Measurements from ENCODE around the gene MCUB.
"Not testable (repeated sequence)": the region's sequence is repeated elsewhere in the genome, so short reads cannot be mapped to it uniquely, and the experiment has no call there.

MCUB gene

GRCh38 chr4:109559625-109559982 lies 442 bp upstream of the MCUB start:
- DNase-seq (ENCODE audit: insufficient read length), result peak; percentile 36
- FAIRE-seq, result no peak
- TF ChIP-seq POLR2AphosphoS5 (IDR thresholded peaks at IDR 0.05; ENCODE audit: low read depth, low read length) (no peak), POLR2A (IDR thresholded peaks at IDR 0.05; ENCODE audit: low read depth, low read length) (no peak), TAF1 (IDR thresholded peaks at IDR 0.05; ENCODE audit: borderline replicate concordance, low read depth, low read length) (no peak)

GRCh38 chr4:109560687-109561461 lies 828 bp downstream of the MCUB start:
- FAIRE-seq (peak; percentile 71), DNase-seq (ENCODE audit: insufficient read length) (peak; percentile 50)
- TF ChIP-seq TAF1 (IDR thresholded peaks at IDR 0.05; ENCODE audit: borderline replicate concordance, low read depth, low read length), result 0 out of 2 replicates have a peak, but pooled peaks have one; percentile 8
- peak; percentile 67; the same call in 1 of the 2 replicates for TF ChIP-seq POLR2AphosphoS5 (IDR thresholded peaks at IDR 0.05; ENCODE audit: low read depth, low read length)
- peak; percentile 64 for TF ChIP-seq POLR2A (IDR thresholded peaks at IDR 0.05; ENCODE audit: low read depth, low read length)

DNA sequence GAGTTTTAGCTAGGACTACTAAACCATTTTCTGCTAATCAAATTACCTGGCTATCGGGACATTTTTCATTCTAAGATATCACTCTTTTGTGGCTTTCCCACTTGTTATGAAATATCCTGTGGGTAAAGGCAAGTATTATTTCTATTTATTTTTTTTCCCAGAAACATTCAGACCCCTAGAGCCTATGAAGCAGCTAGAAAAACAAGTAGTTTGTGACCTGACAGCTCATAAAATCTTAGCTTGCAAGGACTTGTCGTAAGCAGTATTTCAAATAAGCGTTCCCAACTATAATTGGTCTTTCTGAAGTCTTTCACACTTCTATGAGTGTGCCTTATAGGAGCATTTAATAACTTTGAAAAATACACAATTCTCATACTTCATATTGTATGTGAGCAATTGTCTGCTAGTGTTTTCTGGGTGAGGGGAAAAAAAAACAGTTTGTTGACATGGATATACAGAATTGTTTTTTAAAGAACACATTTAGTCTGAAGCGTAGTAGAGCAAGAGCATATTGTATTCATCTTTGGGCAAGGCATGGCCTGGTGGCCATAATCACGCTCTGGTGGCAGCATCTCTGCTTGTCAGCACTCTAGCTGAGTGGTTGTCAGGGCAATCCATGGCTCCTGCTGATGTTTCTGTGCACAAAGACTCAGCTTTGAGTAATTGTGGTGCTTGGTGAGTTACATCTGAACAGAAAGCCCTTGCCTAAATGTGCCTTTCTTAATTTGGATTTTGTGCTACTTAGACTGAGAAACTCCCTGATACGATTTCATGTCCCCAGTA lies 2.6 kb downstream of the MCUB start:
- DNase-seq (ENCODE audit: insufficient read length) (no peak), FAIRE-seq (no peak)
- TF ChIP-seq TAF1 (IDR thresholded peaks at IDR 0.05; ENCODE audit: borderline replicate concordance, low read depth, low read length), result no peak
- TF ChIP-seq POLR2AphosphoS5 (IDR thresholded peaks at IDR 0.05; ENCODE audit: low read depth, low read length), result no peak
- TF ChIP-seq POLR2A (IDR thresholded peaks at IDR 0.05; ENCODE audit: low read depth, low read length), result no peak

DNA sequence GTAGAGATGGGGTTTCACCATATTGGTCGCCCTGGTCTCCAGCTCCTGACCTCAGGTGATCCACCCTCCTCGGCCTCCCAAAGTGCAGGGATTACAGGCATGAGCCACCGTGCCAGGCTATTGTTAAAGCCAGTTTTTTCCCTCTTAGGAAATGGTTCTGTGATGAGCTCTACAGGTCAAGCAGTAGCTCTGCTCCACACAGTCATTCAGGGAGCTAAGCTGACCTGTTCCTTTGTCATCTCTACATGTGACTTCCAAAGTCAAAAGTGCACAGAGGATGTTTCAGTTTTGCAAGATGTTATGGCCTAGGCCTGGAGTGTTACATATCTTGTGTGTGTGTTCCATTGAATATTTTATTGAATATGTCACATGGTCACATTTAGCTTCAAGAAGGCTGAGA lies 11.4 kb downstream of the MCUB start:
- no peak for TF ChIP-seq POLR2A (IDR thresholded peaks at IDR 0.05; ENCODE audit: low read depth, low read length)
- TF ChIP-seq TAF1 (IDR thresholded peaks at IDR 0.05; ENCODE audit: borderline replicate concordance, low read depth, low read length), result no peak
- TF ChIP-seq POLR2AphosphoS5 (IDR thresholded peaks at IDR 0.05; ENCODE audit: low read depth, low read length), result no peak
- no peak for FAIRE-seq
- no peak for DNase-seq (ENCODE audit: insufficient read length)

DNA sequence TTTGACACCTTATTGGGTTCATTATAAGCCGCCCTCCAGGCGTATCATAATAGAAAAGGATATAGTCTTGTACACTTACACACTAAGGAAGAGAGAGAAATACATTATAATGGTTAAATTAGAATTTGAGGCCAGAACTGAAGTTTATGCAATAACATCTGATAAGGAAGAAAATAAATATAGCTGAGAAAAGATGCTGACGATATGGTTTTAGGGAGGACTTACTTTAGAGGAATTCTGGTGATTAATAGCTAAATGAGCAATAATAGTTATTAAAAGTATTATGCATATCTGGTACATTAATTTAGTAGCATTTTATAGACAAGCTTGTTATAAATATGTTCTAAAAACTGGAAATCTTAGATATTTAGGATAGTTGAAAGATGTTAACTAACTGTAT lies 12.1 kb downstream of the MCUB start:
- TF ChIP-seq POLR2AphosphoS5 (IDR thresholded peaks at IDR 0.05; ENCODE audit: low read depth, low read length) (no peak), POLR2A (IDR thresholded peaks at IDR 0.05; ENCODE audit: low read depth, low read length) (no peak), TAF1 (IDR thresholded peaks at IDR 0.05; ENCODE audit: borderline replicate concordance, low read depth, low read length) (no peak)
- no peak for FAIRE-seq

GRCh38 chr4:109574443-109574850 lies 14.4 kb downstream of the MCUB start:
- DNase-seq (ENCODE audit: insufficient read length) (no peak), FAIRE-seq (no peak)
- no peak for TF ChIP-seq TAF1 (IDR thresholded peaks at IDR 0.05; ENCODE audit: borderline replicate concordance, low read depth, low read length)
- TF ChIP-seq POLR2A (IDR thresholded peaks at IDR 0.05; ENCODE audit: low read depth, low read length), result no peak
- TF ChIP-seq POLR2AphosphoS5 (IDR thresholded peaks at IDR 0.05; ENCODE audit: low read depth, low read length), result no peak

More for the DNA sequence above, 12.1 kb downstream of the MCUB start:
- DNase-seq (ENCODE audit: insufficient read length), result no peak

GRCh38 chr4:109574931-109575804 lies 15.1 kb downstream of the MCUB start:
- TF ChIP-seq POLR2AphosphoS5 (IDR thresholded peaks at IDR 0.05; ENCODE audit: low read depth, low read length), result no peak
- no peak for DNase-seq (ENCODE audit: insufficient read length)
- FAIRE-seq, result no peak

DNA sequence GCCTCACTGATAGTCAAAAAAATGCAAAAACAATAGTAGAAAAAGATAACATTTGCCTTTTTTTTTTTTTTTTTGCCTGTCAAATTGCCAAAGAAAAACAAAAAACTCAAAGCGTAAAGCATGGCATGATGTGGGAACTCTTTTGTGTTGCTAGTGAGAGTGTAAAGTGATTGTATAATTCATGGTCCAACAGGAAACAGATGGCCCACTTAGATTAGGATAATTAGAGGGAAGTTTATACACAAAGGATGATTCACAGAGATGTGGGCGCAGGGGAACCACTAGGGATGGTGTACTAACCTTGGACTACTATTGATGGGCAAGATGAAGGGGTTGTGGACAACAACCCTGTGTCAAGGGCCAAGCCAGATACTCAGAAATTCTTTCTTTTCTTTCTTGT lies 16.4 kb downstream of the MCUB start:
- no peak for DNase-seq (ENCODE audit: insufficient read length)
- TF ChIP-seq POLR2AphosphoS5 (IDR thresholded peaks at IDR 0.05; ENCODE audit: low read depth, low read length), result no peak
- no peak for TF ChIP-seq TAF1 (IDR thresholded peaks at IDR 0.05; ENCODE audit: borderline replicate concordance, low read depth, low read length)
- TF ChIP-seq POLR2A (IDR thresholded peaks at IDR 0.05; ENCODE audit: low read depth, low read length), result no peak
- no peak for FAIRE-seq

DNA sequence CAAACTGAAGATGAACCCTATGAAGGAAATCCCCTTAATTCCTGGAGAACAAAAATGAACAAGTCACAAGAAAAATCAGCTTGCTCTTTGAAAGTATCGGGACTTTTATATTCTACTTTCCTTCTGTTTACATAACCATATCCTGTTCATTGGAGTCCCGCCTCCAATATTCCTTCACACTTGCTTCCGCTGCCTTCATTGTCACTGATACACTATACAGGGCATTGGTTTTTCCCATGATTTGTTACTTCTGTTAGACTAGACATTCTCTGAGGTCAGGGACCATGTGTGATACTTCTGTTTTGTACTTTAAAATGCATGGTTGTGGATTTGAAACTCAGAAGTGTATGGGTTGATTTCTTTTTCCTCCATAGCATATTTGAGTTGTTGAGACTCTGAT lies 18.8 kb downstream of the MCUB start:
- DNase-seq (ENCODE audit: insufficient read length) (no peak), FAIRE-seq (no peak)
- TF ChIP-seq TAF1 (IDR thresholded peaks at IDR 0.05; ENCODE audit: borderline replicate concordance, low read depth, low read length) (no peak), POLR2A (IDR thresholded peaks at IDR 0.05; ENCODE audit: low read depth, low read length) (no peak), POLR2AphosphoS5 (IDR thresholded peaks at IDR 0.05; ENCODE audit: low read depth, low read length) (no peak)

DNA sequence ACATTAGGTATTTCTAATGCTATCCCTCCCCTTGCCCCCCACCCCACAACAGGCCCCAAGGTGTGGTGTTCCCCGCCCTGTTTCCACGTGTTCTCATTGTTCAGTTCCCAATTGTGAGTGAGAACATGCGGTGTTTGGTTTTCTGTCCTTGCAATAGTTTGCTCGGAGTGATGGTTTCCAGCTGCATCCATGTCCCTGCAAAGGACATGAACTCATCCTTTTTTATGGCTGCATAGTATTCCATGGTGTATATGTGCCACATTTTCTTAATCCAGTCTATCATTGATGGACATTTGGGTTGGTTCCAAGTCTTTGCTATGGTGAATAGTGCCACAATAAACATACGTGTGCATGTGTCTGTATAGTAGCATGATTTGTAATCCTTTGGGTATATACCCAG lies 20.0 kb downstream of the MCUB start:
- not testable (repeated sequence) for FAIRE-seq; DNase-seq (ENCODE audit: insufficient read length)

GRCh38 chr4:109588176-109588575 lies 28.1 kb downstream of the MCUB start:
- FAIRE-seq, result peak; percentile 76
- DNase-seq (ENCODE audit: insufficient read length), result peak; percentile 27
- TF ChIP-seq POLR2A (IDR thresholded peaks at IDR 0.05; ENCODE audit: low read depth, low read length) (no peak), TAF1 (IDR thresholded peaks at IDR 0.05; ENCODE audit: borderline replicate concordance, low read depth, low read length) (no peak), POLR2AphosphoS5 (IDR thresholded peaks at IDR 0.05; ENCODE audit: low read depth, low read length) (no peak)
